IPS DF 4.7 (cell line): Measurements from ENCODE around the gene CASK.

Source experiments
- DNase-seq: peaks from one replicate; pipeline ENCODE4 v3.0.0-alpha.2; 2013; ENCODE audit warnings: low spot score; ENCODE audit errors: extremely low read depth

The CASK gene, protein sequence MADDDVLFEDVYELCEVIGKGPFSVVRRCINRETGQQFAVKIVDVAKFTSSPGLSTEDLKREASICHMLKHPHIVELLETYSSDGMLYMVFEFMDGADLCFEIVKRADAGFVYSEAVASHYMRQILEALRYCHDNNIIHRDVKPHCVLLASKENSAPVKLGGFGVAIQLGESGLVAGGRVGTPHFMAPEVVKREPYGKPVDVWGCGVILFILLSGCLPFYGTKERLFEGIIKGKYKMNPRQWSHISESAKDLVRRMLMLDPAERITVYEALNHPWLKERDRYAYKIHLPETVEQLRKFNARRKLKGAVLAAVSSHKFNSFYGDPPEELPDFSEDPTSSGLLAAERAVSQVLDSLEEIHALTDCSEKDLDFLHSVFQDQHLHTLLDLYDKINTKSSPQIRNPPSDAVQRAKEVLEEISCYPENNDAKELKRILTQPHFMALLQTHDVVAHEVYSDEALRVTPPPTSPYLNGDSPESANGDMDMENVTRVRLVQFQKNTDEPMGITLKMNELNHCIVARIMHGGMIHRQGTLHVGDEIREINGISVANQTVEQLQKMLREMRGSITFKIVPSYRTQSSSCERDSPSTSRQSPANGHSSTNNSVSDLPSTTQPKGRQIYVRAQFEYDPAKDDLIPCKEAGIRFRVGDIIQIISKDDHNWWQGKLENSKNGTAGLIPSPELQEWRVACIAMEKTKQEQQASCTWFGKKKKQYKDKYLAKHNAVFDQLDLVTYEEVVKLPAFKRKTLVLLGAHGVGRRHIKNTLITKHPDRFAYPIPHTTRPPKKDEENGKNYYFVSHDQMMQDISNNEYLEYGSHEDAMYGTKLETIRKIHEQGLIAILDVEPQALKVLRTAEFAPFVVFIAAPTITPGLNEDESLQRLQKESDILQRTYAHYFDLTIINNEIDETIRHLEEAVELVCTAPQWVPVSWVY

GRCh38 chrX:41923211-41923977, at the start of gene CASK:
CASK (minus strand) TSS chrX:41923554; CDS start chrX:41922988, 566 bp downstream.
- DNase-seq: no peak

DNA sequence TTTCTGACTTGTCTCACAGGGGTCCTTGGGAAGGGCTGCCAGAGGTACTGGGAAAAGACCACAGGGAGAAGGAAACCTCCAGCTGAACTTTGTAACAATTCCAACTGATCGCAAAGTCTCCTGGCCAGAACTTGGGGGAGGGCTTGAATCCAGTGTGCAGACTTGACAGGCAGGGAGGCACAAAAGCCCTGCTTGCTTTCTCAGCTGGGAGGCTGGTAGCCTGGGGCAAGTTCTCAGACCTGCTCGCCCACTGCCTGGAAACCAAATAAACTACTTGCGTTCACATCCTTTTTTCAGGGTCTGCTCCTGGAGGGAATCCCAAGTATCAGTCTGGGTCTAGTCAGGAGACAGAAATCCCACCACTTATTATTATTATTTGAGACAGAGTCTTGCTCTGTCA, 48.0 kb upstream of the CASK start:
- DNase-seq: no peak

DNA sequence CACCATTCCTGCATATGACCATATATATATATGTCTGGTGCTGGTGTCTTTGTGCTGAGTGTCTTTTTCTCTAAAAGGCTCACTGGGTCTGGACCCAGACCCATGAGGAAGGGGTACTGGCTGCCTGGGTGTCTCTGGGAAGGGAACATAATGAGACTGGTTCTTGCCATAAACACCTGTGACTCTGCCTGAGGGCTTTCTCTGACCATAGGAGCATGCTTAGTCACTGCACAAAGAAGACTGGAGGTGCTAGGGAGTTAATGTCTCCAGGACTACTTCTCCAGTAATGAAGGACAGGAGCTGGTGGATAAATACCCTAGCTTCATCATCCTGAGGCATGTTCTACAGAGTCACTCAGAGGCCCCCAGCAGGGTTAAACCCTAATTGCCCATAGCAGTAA, 47.1 kb upstream of the CASK start:
- DNase-seq: no peak

DNA sequence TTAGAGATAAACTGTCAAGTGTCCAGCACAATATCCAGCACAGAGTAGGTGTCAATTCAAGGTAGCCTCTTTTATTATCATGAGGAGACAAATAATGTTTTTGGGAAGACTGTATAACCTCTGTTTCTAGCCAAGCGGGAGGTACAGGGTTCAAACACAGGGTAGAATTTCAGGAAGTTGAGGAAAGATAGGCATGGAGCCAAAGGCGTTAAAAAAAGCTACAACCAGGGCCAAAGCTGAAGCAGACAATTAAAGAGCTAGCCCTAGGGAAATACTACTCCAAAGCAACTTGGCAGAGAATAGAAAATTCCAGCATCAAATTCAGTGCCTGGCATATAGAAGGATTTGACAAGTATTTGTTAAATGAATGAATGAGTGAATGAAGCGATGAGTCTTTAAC, 40.0 kb upstream of the CASK start:
- DNase-seq: no peak

DNA sequence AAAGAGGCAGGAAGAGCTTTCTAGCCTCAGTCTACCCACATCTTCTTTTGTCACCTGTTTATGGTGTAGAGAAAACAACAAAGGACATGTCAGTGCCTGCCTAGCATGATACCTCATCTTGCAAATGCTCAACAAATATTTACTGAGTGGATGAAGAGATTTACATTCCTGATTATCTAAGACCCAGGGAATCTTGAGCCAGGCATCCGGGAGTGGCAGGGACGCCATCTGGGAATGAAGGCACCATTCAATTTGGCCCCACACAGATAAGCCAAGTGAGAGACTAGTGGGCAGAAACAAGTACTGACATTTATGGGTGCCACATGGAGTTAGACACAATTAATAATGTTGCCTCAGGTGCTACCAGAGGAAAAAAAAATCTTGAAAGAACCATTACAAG, 36.8 kb upstream of the CASK start:
- no peak for DNase-seq

DNA sequence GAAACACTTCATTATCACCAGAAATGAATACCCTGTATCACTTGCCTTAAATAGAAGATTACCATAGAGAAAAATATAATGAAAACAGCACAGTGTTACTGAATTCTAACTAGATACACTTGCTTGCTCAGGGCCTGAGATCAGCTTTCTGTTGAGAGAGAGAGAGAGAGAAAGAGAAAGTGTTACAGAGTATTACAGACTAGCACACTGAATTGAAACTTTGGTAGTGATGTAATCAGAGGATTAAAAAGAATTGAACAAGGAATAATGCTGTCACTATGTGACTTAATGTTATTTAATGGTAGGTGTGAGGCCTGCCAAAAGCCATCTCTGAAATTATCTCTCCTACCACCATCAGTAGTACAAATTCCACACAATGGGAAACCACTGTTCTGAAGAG, 35.5 kb upstream of the CASK start:
- no peak for DNase-seq

- DNase-seq: no peak
Observed at GRCh38 chrX:41956027-41956426, 32.7 kb upstream of the CASK start.

GRCh38 chrX:41952102-41952501, 28.7 kb upstream of the CASK start:
- no peak for DNase-seq

- DNase-seq: no peak
Observed at GRCh38 chrX:41946989-41947612, 23.7 kb upstream of the CASK start.

DNA sequence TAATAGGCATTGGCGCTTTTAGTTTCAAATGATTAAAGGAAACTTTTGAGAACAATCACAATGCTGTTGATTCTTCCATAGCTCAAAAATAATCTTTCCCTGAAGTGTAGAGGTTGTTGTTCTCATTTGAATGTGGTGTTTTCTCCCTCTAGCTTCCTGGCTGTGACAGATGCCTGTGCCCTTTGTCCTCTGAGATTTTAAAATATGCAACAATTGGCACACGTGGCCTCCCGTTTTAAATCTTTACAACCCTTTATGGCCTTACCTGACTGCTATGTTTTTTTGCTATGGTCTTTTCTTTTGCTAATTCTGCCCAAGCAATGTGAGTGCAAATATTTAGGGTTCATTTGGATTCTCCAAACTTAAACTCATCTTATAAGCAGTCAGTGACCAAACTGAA, 22.9 kb upstream of the CASK start:
- DNase-seq: no peak

DNA sequence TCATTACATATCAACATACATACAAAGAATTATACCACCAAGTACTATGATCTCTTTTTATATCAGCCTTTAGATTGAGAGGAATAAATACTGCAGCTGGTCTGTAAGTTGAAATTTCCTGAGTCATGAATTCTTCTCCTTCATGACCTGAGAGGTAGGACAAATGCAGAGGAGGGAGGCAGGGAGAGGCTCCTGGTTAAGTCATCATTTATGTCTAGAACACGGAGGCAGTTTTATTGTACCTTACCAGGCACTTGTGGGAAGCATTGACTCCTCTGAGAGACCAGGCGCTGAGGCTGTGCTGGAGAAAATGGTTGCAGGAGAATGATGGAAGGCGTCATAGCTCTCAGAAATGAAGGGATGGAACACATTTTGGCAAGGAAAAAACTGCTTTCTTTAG, 12.5 kb upstream of the CASK start:
- DNase-seq: no peak

- DNase-seq: no peak
Observed at GRCh38 chrX:41933546-41933945, 10.2 kb upstream of the CASK start.

DNA sequence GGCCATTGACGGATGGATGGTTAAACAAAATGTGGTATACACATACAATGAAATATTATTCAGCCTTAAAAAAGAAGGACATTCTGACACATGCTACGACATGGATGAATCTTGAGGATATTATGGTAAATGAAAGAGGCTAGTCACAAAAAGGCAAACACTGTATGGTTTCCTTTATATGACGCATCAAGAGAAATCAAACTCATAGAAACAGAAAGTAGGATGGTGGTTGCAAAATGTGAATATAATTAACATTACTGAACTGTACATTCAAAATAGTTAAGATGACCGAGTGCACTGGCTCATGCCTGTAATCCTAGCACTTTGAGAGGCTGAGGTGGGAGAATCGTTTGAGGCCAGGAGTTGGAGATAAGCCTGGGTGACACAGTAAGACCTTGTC, 9.5 kb upstream of the CASK start:
- no peak for DNase-seq

DNA sequence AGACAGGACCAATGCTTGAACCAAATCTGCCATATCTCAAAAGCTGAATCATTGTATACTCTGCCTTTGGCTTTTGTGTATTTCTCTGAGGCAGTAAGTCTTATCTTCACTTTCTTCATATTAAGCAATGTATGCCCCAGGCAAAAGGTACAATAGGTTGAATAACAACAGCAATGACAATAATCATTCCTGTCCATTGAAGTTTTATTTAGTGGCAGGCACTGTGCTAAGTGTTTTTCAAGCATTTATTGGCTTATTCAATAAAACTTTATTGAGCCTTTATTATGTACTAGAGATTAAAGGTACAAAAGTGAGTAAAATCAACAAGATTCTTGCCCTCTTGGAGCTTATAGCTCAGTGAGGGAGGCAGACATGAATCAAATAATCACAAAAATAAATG, 8.2 kb upstream of the CASK start:
- DNase-seq: no peak

GRCh38 chrX:41923978-41924683, 777 bp upstream of the CASK start:
- DNase-seq: no peak

DNA sequence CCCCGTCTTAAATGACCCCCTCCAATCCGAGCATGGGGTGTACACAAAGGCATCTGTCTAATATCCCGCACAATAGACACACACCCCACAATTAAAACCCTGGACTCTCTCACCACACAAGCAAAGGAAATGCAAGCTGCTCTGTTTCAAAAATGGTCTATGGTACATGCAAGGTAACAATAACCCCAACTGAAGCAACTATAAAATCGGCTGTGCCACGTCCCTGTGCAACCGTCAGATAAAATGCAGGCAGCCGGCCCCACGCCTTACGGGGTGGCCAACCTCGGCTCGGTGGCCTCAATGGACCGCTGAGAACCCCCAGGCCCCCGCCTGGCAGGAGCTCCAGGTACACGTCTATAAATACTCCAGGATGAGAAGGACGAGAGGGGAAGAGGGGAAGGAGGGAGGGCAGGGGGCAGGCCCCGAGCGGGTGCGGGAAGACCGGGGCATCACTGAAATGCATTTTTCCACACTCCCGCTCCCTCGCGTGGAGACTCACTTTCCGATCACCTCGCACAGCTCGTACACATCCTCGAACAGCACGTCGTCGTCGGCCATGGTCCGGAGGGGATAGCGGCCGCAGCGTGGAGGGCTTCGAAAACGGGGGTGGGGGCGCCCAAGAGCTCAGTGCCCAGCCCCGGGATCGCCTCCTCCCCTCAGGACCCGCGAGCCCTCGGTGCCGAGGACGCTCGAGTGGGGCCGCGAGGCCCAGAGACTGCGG, 763 bp downstream of the CASK start:
- DNase-seq: no peak

DNA sequence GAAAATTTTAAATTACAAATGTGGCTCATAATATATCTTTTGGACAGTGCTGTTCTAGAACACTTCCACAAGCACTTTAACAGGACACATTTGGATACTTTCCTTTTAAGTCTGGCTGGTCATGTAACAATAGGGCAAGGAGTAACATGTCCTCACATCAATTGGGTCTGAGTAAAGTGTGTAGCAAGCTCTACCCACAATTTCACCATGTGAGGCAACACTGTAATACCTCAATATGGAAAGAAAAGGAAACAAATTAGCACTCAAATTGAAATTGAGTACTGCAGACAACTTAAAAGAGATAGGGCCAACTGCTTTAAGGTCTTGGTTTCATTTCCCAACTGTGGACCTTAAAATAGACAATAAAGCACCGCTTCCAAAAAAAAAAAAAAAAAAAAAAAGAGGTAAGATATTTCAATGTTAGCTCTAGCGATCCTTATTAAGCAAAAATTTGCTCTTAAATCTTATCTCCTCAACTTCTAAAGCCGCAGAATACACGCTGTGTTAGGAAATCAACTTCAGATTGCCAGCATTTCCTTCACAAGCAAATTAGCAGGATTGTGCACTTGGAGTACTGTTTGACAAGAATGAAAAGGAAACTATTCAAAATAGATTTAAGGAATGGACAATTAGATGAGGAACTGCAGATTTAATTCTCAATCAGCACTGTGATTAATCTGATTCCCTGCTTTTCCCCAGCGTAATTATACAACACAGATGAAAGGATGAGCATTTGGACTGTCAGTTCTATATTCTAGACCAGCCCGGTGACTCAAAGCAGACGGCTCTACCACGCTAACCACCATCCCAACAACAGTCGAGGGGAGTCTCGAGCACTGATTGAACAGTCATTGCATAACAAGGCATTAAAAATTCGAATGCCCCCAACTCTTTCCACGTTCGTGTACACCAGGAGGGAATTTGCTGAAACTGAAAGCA, 1.6 kb downstream of the CASK start:
- no peak for DNase-seq

GRCh38 chrX:41919870-41920269, 3.5 kb downstream of the CASK start:
- DNase-seq: no peak

- DNase-seq: no peak
Observed at GRCh38 chrX:41917517-41917916, 5.8 kb downstream of the CASK start.
